HG02763 (cell line): ENCODE measurements around the gene CRB2.
"Not testable (repeated sequence)": the region's sequence is repeated elsewhere in the genome, so short reads cannot be mapped to it uniquely, and the experiment has no call there.

Experiments used
- ATAC-seq: cut with Tn5 transposase; IDR thresholded peaks from one replicate; pipeline ENCODE4 v1.9.1; 2021; ENCODE audit warnings: mild to moderate bottlenecking, moderate library complexity; ENCODE audit not compliant: unreplicated experiment

CRB2 gene

DNA sequence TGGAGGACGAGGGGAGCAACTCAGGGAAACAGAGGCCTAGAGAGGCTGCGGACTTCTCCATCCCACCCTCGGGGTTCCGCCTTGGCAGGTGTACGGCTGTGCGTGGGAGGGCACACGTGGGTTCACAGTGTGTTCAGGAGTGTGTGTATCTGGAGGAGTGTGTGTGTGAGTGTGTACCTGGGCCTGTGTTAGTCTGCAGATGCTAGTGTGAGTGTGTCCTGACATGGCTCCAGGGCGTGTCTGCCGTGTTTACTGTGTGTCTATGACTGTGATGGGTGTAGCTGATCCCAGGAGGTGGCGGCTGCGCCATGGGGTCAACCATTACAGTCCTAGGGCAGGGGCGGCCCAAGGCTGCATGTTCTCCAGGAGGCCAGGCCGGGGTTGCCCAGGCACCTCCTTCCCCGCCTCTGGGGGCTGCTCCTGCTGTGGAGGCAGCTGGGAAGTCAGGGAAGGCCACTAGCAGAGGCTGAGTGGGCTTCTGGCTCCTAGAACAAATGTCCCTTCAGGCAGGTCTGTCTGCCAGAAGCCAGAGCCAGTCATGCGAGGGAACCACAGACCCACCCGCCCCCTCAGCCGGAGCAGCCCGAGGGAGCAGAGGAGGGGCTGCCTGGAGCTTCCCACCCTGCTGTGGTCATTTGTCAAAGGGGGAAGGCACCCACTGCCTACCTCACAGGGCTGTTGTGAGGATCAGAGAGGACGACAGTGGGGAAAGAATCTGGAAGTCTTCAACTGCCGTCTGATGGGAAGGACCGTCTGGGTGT, 21.4 kb downstream of the CRB2 start:
- no peak for ATAC-seq

DNA sequence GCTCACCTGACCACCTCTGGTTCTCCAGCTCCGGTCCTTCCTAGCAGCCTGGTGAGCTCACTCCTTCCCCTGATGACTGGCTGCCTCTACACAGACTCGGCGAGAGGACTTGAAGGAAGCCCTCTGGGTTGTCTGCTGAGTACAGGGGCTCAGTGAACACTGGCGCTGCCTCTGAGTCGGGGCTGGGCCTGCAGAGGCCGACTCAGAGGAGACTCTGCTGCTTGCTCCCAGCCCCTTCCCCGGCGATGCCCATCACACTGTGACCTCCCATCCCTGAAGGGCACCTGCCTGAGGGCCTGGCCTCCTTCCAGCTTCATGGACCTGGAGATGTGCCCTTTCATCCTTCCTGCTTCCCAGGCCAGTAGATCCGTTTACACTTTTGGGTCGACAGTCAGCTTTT, 22.0 kb downstream of the CRB2 start:
- no peak for ATAC-seq

DNA sequence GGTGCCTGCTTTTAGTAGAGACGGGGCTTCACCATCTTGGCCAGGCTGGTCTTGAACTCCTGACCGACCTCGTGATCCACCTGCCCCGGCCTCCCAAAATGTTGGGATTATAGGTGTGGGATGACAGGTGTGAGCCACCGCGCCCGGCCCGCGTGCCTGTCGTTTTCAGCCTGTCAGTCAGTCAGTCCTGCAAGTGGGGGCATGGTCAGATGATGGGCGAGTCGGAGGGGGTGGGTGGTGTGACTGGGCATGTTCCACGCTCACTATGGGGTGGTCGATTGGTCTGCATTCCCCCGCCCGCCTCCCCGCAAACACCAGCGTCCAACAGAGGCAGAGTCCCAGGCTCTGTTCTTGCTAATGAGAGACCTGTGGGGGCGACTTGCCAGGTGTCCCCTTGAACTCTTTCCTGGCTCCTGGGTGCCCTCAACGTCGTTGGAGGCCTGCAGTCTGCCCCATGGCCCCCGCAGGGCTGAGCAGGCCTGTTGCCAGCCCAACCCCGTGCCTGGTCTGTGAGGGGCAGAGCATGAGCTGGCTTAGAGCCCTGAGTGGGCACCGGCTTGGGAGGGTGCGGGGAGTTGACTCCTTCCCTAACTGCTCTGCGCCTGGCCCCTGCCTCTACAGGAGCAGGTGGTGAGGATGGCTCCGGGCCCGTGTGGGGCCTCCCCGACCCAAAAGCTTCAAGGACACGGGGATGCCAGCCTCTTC, 23.1 kb downstream of the CRB2 start:
- no peak for ATAC-seq

DNA sequence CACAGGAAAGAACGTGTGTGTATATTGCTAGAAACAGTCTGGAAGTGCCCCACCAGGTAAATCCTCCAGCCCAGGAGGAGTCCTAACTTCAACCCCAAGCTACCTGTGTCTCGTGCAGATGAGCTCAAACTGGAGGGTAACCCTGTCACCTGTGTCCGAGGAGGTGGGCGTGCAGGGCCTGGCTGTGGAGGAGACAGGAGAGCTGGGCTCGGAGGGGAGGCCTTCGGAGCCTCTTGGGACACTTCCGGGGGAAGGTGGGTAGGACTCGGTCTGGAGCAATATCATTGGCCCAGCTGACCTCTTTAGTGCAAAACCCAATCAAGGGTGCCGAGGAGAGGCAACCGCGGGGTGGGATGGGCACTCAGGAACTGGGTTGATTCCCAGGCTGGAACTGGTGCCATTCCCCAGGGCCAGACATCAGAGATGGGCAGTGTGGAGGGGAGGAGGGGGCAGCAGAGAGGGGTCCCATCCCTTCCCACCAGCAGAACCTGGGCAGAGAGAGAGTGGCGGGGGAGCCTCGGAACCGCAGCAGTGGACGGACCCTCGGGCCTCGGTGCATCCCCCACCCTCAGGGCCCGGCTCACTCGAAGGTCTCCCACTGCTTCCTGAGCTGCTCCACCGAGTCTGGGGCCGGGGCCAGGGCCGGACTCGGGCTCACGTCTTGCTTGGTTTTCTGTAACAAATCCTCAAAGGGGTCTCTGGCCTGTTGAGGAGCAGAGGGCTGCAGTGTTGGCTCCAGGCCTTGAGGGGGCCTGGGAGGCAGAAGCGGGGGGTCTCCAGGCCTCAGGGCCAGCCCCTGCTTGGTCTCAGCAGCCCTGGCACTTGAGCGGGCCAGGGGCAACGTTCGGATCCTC, 25.1 kb downstream of the CRB2 start:
- ATAC-seq = no peak

DNA sequence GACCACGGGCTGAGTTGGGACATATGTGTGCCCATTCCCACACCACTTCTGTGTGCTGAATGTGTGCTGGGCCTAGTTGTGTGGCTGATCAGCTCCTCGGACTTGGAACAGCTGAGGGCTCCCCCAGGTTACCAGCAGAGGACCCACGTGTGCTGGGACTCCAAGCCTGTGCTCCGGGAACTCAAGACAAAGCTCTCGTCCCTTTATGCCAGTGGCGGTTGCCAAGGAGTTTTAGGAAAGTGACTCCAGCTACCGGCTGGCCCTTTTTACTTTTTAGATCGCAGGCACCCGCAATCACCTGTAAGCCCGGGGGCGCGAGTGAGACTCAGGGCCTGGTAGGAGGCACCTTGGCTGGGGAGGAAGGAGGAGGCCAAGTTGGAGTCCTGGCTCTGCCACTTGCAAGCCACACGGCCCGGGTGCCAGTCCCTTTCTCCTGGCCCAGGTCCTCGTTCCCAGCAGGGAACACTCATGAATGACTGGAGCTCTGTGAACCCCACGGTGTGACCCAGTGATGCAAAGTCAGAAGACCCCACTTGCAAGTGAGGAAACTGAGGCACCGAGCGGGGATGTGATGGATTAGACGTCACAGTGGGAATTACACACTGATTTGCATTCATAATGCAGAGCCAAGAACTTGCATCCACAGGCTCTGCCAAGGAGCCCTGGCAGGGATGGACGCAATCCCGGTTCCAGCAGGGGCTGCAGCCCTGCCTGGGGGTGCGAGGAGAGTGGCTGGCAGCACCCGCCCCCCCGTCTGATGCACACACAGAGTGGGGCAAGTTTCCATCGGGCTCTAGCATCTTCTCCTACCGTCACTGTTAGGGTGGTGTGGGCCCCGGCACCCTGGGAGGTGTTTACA, 26.9 kb downstream of the CRB2 start:
- ATAC-seq = no peak

DNA sequence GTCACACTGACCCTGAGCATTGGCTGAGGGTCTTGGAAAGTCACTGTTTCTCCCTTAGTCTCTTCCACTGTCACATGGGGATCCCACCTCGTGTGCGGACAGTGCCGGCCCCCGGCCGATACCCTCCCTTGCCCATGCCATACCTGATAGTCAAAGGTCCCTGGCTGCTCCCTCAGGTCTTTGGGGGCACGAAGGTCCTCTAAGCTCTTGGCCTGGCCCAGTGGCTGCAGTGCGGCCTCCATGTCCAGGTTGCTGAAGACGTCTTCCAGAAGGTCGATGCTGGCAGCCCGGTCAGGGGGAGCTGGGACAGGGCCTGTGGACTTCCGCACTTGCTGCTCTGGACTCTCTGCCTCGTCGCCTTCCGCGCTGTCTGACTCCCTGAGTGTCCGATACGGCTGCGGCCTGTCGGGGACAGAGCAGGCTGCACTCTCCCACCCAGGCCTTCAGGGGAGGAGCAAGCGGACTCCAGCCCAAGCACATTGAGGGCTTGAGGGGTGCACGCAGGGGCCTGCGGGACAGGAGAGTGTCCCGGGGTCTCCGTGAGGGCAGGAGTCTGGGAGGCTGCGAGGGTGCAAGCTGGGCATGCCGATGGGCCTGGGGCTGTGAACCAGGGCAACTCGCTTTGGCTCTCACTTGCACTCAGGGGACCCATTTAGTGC, 27.6 kb downstream of the CRB2 start:
- no peak for ATAC-seq

DNA sequence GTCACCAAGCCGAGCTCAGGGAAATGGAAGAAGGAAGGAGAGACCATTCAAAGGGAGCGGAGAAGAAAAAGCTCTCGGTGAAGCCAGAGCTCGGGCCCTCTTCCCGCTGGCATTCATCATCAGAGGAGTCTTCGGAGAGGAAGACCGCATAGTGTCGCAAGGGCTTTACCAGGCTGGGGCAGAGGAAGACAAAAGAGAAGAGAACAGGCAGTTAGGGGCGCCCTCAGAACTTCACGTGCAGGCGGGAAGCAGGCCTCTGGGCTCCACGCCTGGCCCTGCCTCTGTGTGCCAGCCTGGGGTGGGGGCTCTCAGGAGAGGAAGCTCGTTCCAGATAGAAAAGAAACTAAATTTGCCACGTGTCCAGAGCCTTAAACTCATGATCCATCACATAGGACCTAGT, 31.7 kb downstream of the CRB2 start:
- ATAC-seq = no peak

DNA sequence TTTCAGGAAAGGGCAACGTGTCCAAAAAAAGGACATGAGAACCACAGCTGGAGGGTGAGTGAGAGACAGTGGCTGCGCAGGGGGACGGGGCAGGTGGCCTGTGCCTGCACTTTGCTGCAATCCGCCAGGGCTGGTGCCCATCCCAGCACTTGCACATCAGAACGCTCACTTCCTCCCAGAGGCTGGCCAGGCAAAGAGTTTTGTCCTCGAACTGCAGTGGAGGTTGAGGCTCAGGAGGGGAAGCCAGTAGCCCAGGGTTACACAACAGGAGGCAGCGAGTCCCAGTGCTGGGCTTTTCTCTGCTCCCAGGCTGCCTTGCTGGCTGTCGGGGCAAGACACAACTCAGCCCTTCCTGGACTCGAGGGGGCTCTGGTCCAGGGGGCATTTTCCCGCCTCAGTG, 33.1 kb downstream of the CRB2 start:
- ATAC-seq = no peak

DNA sequence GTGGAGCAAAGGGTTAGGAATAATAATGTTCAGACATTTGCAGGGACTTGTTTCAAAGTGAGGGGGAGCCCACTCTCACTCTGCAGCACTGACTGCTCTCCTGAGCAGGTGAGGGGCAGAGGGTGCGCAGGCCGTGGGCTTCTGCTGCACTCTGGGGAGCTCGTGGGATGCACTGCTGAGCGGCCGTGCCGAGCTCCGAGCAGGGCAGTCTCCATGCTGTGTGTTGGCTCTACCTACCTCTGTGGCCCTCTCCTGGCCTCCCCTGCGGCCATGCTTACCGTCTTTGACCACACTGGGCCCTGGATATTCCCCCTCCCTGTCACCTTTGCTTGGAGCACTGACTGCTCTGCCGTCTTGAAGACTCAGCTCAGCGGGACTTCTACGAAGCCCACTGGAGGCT, 33.7 kb downstream of the CRB2 start:
- no peak for ATAC-seq

DNA sequence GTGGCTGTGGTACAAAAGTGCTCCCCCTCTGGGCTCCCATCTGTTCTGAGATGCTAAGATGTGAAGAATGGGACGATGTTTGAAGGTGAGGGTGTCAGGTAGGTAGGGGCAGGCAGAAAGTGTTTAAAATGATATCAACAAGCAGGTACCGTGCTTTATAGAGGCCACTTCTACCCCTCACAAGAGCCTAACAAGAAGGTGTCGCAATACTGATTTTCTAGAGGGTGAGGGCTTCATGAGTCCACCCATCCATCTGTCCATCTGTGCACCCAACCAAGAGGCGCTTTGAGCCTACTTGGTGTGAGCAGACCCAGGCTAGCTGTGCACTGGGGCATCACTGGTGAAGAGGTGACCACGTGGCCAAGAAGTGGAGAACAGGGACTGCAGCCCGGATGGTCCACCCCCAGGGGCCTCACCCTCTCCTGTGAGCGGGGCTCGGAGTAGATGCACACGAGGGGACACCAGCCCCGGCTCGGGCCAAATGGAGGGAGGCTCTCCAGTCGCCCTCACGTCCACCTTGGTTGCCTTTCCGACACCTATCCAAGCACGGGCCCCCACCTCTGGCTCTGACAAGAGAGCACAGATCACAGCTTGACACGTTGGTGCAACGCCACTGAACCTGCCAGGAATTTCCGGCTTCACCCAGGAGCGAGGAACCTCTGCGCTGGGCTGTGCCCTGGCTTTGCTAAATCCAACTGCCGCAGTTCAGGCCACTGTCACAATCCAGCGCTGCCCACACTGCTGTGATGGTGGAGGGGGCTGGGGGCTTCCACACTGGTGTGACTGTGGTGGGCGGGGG, 34.5 kb downstream of the CRB2 start:
- no peak for ATAC-seq

DNA sequence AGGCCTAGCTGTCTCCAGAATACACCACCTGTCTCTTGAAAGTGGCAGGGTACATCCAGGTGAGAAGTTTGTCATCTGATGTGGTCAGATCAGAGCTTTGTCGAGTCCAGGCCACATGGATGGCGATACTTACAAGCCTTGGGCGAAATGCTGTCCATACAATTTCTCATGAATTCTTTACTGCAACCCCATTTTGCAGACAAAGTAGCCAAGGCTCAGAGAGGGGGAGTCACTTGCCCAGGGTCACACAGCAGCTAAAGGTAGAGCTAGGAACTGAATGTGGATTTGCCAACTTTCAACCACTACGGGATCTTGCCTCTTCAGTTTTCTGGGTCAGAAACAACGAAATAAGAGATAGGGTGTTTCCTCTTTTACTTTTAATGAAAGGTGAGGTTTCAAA, 35.2 kb downstream of the CRB2 start:
- no peak for ATAC-seq

DNA sequence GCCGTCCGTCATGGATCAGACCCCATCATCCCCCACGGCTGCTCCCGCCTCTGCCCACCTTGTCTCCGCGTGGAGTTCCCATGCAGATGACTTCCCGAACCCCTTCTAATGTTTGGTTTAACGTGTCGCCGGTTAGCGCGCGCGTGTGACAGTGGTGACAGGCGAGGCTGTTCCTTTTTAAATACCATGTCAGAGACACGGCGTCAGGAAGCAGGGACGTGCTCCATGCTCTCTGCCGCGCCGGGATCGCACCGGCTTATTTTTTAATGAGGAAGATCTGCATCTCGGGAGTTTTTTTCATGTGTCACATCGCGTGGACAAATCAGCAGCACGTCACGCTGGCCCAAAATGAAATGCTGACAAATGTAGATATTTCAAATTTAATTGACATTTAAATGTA, 35.9 kb downstream of the CRB2 start:
- ATAC-seq = no peak

DNA sequence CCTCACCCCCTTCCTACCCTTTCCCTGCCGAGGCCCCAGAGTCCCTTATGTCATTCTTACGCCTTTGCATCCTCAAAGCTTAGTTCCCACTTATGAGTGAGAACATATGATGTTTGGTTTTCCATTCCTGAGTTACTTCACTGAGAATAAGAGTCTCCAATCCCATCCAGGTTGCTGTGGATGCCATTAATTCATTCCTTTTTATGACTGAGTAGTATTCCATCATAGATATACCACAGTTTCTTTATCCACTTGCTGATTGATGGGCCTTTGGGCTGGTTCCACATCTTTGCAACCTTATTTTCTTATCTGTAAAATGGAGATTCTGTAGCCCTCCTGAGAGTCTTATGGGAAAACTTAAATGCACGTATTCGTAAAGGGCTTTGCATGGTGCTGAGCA, 36.8 kb downstream of the CRB2 start:
- ATAC-seq = no peak

DNA sequence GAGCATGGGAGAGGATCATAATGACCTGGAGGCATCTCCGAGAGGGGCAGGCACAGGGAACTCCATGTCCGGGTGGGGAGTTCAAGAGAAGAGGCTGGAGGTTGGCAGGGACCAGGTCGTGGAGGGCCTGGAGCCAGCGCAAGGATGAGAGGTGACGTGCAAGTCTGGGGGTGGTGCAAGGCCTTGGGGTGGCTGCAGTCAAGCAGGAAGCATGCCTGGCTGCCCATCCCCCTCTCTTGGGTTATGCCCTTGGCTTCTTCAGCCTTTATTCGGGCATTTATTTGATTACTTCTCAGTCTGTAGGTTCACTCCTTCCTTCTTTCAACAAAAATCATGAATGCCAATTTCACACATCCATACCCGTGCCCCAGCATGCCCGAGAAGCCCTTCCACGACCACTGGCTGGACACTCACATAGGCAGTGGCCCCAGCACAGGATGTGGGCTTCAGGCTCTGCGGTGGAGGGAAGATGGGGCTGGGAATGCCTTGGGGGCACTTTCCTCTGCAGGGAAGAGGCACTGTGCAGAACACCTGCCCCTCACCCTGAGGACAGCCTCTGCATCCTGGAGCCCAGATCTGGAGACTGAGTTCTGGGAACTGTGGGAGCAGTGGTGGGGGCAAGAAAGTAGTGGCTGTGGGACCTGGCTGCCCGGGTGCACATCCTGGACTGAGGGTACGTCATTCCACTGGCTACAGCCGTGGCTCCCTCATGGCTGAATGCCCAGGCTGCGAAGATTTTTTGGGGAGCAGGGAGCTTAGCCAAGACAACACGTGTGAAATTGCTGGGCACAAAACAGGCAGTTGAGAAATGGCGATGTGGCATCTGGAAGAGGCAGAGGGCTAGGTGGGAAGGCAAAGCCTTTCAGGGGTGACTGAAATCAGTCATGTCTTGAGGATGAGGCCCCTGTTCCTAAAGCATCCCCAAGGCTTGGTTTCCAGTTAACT, 38.6 kb downstream of the CRB2 start:
- no peak for ATAC-seq

DNA sequence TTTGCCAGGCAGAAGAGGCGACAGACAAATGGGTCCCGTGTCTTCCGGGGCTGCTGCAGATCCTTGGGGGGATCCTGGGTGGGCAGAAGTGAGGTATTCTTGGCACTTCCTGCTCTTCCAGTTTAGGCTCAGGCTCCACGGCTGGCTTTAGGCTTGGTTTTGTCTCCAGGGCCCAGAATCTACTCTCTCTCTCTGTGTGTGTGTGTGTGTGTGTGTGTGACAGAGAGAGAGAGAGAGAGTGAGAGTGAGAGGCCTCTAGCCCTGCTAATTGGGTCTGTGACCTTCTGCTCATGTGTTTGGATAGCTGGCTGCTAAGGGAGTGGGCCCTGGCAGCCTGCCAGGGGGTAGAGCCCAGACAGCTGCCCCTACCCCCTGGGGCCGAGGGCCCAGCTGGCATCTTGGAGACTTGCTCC, 39.3 kb downstream of the CRB2 start:
- no peak for ATAC-seq

DNA sequence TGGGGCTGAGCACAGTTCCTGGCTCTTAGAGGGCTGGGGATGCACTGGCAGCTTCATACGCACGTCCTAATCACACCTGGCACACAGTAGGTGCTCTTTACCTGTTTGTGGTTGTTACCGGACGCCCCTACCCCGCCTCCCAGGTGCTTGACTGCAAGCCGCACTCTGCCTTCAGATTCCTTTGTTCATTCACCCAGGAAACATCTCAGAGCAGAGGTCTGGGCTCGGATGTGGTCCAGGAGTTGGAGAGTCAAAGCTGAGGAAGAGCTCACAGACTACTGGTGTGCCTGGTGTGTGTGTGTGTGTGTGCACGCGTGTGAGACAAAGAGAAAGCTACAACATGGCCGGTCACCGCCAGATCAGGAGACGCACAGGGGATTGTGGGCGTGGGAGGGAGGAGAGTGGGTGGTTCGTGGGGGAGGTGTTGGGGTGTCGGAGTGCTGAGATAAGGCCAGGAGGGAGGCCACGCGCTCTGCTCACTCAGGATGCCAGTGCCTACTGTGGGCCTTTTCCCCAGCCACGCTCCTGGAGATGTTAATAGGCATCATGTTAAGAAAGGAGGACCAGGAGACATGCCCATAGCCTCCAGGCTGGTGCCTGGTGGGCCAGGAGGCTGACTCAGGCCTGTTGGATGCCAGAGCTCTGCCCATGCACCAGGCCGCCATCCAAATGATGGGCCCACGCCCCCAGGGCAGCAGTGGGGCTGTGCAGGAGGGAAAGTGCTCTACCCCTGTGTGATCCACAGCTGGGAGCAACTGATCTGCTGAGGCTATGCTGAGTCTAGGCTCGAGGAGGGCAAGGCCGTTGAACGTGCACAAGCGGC, 39.9 kb downstream of the CRB2 start:
- ATAC-seq = no peak

DNA sequence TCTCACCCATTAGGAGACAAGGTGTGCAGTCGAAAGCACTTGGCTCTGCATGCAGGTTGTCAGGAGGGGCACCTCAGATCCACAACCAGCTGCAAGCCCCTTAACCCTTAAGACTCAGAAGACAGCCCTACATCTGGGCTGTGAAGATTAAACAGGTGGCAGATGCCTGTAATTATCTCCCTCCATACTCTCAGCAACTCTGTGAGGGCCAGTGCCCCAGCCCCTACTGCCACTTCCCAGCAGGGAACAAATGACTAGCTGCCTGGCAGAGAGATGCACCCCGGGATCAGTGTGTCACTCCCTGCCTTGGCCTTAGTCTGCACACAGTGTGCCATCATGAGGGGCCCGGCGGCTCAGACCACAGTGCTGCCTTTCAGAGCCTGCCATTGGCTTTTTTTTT, 42.0 kb downstream of the CRB2 start:
- no peak for ATAC-seq

DNA sequence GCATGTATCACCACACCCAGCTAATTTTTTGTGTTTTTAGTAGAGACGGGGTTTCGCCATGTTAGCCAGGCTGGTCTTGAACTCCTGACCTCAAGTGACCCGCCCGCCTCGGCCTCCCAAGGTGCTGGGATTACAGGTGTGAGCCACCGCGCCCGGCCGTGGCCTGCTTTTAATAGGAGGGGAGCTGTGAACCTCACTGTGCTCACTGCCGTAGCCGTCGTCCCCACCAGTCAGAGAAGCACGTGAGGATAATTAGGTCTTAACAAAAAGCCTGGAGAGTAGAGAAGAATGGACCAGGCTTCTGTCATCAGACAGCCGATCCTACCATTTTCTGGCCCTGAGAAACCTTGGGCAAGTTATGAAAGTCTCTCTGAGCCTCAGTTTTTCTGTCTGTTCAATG, 42.9 kb downstream of the CRB2 start:
- ATAC-seq = not testable (repeated sequence)
